GM10248 (cell line): ENCODE measurements around the gene PTBP3.
"Not testable (repeated sequence)": the region's sequence is repeated elsewhere in the genome, so short reads cannot be mapped to it uniquely, and the experiment has no call there.

ENCODE experiments used
- CTCF ChIA-PET: fragments of 300-600 bp; sonication (Branson Sonifier 250); formaldehyde crosslinking; extraction: SDS; loops from one replicate; lab custom pipeline; 2021; ENCODE audit warnings: antibody characterized with exemption; lab: Yijun Ruan, JAX
- POLR2A ChIA-PET: fragments of 350-650 bp; sonication (Branson Sonifier 250); formaldehyde crosslinking; extraction: SDS; loops from one replicate; lab custom pipeline; 2020; ENCODE audit warnings: antibody characterized with exemption; lab: Yijun Ruan, JAX
- DNase-seq: peaks from one replicate; pipeline ENCODE4 v3.0.0; 2012; ENCODE audit errors: extremely low spot score
- CTCF ChIP-seq: IDR thresholded peaks from 2 replicates; pipeline ENCODE4 v1.5.1; 2012; ENCODE audit warnings: mild to moderate bottlenecking, low read depth; ENCODE audit errors: extremely low read depth, missing control alignments, control extremely low read depth

Gene PTBP3

GRCh38 chr9:112200711-112201110 is 132.7 kb downstream of the PTBP3 start:
- no peak for TF ChIP-seq CTCF
- ChIA-PET CTCF (interaction anchor here (1.3 to 2.2 kb wide), 3 partner anchors 13 to 19 kb away, joined by 3 to 10 read pairs (median 6); no protein-coding TSS in a partner anchor), POLR2A (no interaction called here)
- no peak for DNase-seq

GRCh38 chr9:112198646-112199045 is 134.8 kb downstream of the PTBP3 start:
- TF ChIP-seq CTCF = no peak
- CTCF ChIA-PET = interaction anchor here (0.9 to 2.2 kb wide), 2 partner anchors 11 to 15 kb away, joined by 3 to 10 read pairs; no protein-coding TSS in a partner anchor
- POLR2A ChIA-PET = no interaction called here
- DNase-seq = no peak

GRCh38 chr9:112194969-112195431 is 138.4 kb downstream of the PTBP3 start:
- DNase-seq = no peak
- CTCF ChIA-PET = interaction anchor here (2.6 kb wide), 1 partner anchor 8 kb away, joined by 9 read pairs; no protein-coding TSS in a partner anchor
- POLR2A ChIA-PET = no interaction called here
- no peak for TF ChIP-seq CTCF

GRCh38 chr9:112193572-112194288 is 139.7 kb downstream of the PTBP3 start:
- TF ChIP-seq CTCF = no peak
- ChIA-PET POLR2A (no interaction called here), CTCF (no interaction called here)
- no peak for DNase-seq

GRCh38 chr9:112190320-112190719 is 143.1 kb downstream of the PTBP3 start:
- POLR2A ChIA-PET, CTCF ChIA-PET, DNase-seq: not testable (repeated sequence)

DNA sequence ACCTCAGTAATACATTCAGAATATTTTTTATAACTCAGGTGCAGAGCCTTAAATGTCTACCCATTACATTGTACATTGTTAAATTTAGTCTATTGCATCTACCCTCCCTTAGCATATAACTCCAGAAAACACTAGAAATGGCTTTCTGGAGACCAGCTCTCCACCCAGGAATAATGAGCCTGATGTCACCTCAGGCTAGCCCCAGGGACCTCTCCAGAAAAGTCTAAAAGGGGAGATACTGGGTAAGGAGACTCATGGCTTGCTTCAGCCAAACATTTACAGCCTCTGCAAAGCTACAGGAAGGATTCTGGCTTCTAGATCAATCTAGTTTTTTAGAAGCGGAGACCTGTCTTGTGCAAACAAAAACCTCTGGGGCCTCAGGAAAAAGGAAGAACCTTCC is 144.5 kb downstream of the PTBP3 start:
- DNase-seq = no peak
- ChIA-PET CTCF (interaction anchor here (1.2 to 2.7 kb wide), 8 partner anchors 11 to 172 kb away, joined by 3 to 10 read pairs (median 4); no protein-coding TSS in a partner anchor), POLR2A (no interaction called here)
- no peak for TF ChIP-seq CTCF

GRCh38 chr9:112187404-112187803 is 146.0 kb downstream of the PTBP3 start:
- POLR2A ChIA-PET = interaction anchor here (0.6 kb wide), 1 partner anchor 24 kb away, joined by 4 read pairs; no protein-coding TSS in a partner anchor
- no peak for DNase-seq
- CTCF ChIA-PET = interaction anchor here (1.1 to 2.7 kb wide), 7 partner anchors 8 to 175 kb away, joined by 3 to 10 read pairs (median 5); no protein-coding TSS in a partner anchor
- no peak for TF ChIP-seq CTCF
